ENCODE data around the gene EFCAB6. TPM values are rescaled to one million over a fixed set of nuclear protein-coding genes. Genes with fewer than 3 reads are reported as not detected.

EFCAB6 gene
- total RNA-seq, 1 experiment from 2014 or later, result 0.21 TPM

- no peak overlapping the region for H3K4me3 ChIP-seq (ENCODE audit: low read depth in 2 of 2, low read length in 2 of 2)
- no peaks in the 10 kb centered on the region for H3K36me3 ChIP-seq (ENCODE audit: control insufficient read depth, insufficient read depth, low read length)
- ChIA-PET POLR2A (no interaction called here), CTCF (no interaction called here)
- in situ Hi-C loops (cut with HindIII; ENCODE audit: low pct_unique_long_range_greater_than_20kb, low sequenced_read_pairs), result no loop called here
- DNase-seq (ENCODE audit: low read depth, low spot score), result no peak
- intact Hi-C loops (cut with micrococcal nuclease; ENCODE audit: unreplicated experiment), result no loop called here
- no peak overlapping the region for H3K27ac ChIP-seq (ENCODE audit: low read length)
- TF ChIP-seq, protein P1, sequence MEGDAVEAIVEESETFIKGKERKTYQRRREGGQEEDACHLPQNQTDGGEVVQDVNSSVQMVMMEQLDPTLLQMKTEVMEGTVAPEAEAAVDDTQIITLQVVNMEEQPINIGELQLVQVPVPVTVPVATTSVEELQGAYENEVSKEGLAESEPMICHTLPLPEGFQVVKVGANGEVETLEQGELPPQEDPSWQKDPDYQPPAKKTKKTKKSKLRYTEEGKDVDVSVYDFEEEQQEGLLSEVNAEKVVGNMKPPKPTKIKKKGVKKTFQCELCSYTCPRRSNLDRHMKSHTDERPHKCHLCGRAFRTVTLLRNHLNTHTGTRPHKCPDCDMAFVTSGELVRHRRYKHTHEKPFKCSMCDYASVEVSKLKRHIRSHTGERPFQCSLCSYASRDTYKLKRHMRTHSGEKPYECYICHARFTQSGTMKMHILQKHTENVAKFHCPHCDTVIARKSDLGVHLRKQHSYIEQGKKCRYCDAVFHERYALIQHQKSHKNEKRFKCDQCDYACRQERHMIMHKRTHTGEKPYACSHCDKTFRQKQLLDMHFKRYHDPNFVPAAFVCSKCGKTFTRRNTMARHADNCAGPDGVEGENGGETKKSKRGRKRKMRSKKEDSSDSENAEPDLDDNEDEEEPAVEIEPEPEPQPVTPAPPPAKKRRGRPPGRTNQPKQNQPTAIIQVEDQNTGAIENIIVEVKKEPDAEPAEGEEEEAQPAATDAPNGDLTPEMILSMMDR (IDR thresholded peaks at IDR 0.05), result no peak
- no peak for TF ChIP-seq POLR2AphosphoS5 (IDR thresholded peaks at IDR 0.05; ENCODE audit: low read depth, low read length)
- no peak for TF ChIP-seq REST (IDR thresholded peaks at IDR 0.05; ENCODE audit: insufficient read depth in 1 of 2, low read depth in 2 of 2, low read length in 1 of 2)
- no peak for TF ChIP-seq SIN3A (IDR thresholded peaks at IDR 0.05; ENCODE audit: borderline replicate concordance, insufficient read depth, low read depth, low read length)
- TF ChIP-seq TCF7L2 (IDR thresholded peaks at IDR 0.05; ENCODE audit: low read depth, low read length), result no peak
- no peaks in the 10 kb centered on the region for H3K4me1 ChIP-seq (ENCODE audit: control insufficient read depth, insufficient read depth, low read length)
- ATAC-seq, result no peak
- no peaks in the 10 kb centered on the region for H3K27me3 ChIP-seq (ENCODE audit: control insufficient read depth, insufficient read depth, low read length)
- no peaks in the 10 kb centered on the region for H3K9me3 ChIP-seq (ENCODE audit: control insufficient read depth, insufficient read depth, low read depth, low read length)
- BruUV-seq (replicated peaks), result no TSS peak
These were observed 276.4 kb downstream of the EFCAB6 start for GRCh38 chr22:43535741-43536140.

GRCh38 chr22:43535336-43535735, 276.8 kb downstream of the EFCAB6 start:
- CTCF ChIA-PET, result no interaction called here
- ATAC-seq, result no peak
- intact Hi-C loops (cut with micrococcal nuclease; ENCODE audit: unreplicated experiment), result no loop called here
- POLR2A ChIA-PET, result no interaction called here
- H3K9me3 ChIP-seq (ENCODE audit: control insufficient read depth, insufficient read depth, low read depth, low read length), result no peaks in the 10 kb centered on the region
- H3K36me3 ChIP-seq (ENCODE audit: control insufficient read depth, insufficient read depth, low read length), result no peaks in the 10 kb centered on the region
- H3K27me3 ChIP-seq (ENCODE audit: control insufficient read depth, insufficient read depth, low read length), result no peaks in the 10 kb centered on the region
- no peak overlapping the region for H3K27ac ChIP-seq (ENCODE audit: low read length)
- no peak for DNase-seq (ENCODE audit: low read depth, low spot score)
- TF ChIP-seq REST (IDR thresholded peaks at IDR 0.05; ENCODE audit: insufficient read depth in 1 of 2, low read depth in 2 of 2, low read length in 1 of 2) (no peak), SIN3A (IDR thresholded peaks at IDR 0.05; ENCODE audit: borderline replicate concordance, insufficient read depth, low read depth, low read length) (no peak), POLR2AphosphoS5 (IDR thresholded peaks at IDR 0.05; ENCODE audit: low read depth, low read length) (no peak)
- TF ChIP-seq, protein P1 (IDR thresholded peaks at IDR 0.05), result no peak
- no peaks in the 10 kb centered on the region for H3K4me1 ChIP-seq (ENCODE audit: control insufficient read depth, insufficient read depth, low read length)
- BruUV-seq (replicated peaks), result no TSS peak
- no peak overlapping the region for H3K4me3 ChIP-seq (ENCODE audit: low read depth in 2 of 2, low read length in 2 of 2)
- in situ Hi-C loops (cut with HindIII; ENCODE audit: low pct_unique_long_range_greater_than_20kb, low sequenced_read_pairs), result no loop called here
